SK-N-SH (cell line): ENCODE measurements around the gene VWC2L.

Source experiments
- EZH2phosphoT487 ChIP-seq: fragments of 200-600 bp; sonication (generic); IDR thresholded peaks from 2 replicates; pipeline ENCODE4 v1.6.1; 2017; ENCODE audit warnings: low read depth, mixed run types, mild to moderate bottlenecking, antibody characterized with exemption, moderate library complexity, borderline replicate concordance
- MXI1 ChIP-seq: IDR thresholded peaks from 2 replicates; pipeline ENCODE4 v1.6.1; 2012; ENCODE audit warnings: mild to moderate bottlenecking, low read depth, low read length, improper control_type of control experiment
- NRF1 ChIP-seq: IDR thresholded peaks from 2 replicates; pipeline ENCODE4 v1.6.1; 2012; ENCODE audit warnings: low read depth, mild to moderate bottlenecking, low read length
- RFX5 ChIP-seq: IDR thresholded peaks from 2 replicates; pipeline ENCODE4 v1.6.1; 2012; ENCODE audit warnings: mild to moderate bottlenecking, improper control_type of control experiment, low read length
- YY1 ChIP-seq: IDR thresholded peaks from 2 replicates; pipeline ENCODE4 v1.4.0; 2012; ENCODE audit warnings: low read depth, mild to moderate bottlenecking
- TF ChIP-seq, protein P1 (sequence below): fragments of 200-600 bp; sonication (generic); IDR thresholded peaks from 2 replicates; pipeline ENCODE4 v1.6.1; 2017; ENCODE audit warnings: antibody characterized with exemption, mild to moderate bottlenecking, moderate library complexity
- TF ChIP-seq, protein P2 (sequence below): fragments of 150-350 bp; IDR thresholded peaks from 2 replicates; pipeline ENCODE4 v1.6.1; 2017; ENCODE audit warnings: antibody characterized with exemption, low read length, low read depth, borderline replicate concordance
- TF ChIP-seq, protein P3 (sequence below): IDR thresholded peaks from 2 replicates; pipeline ENCODE4 v1.6.1; 2012; ENCODE audit warnings: mild to moderate bottlenecking, low read depth, low read length, moderate library complexity
- TF ChIP-seq, protein P4 (sequence below): IDR thresholded peaks from 2 replicates; pipeline ENCODE4; 2012

DNA sequence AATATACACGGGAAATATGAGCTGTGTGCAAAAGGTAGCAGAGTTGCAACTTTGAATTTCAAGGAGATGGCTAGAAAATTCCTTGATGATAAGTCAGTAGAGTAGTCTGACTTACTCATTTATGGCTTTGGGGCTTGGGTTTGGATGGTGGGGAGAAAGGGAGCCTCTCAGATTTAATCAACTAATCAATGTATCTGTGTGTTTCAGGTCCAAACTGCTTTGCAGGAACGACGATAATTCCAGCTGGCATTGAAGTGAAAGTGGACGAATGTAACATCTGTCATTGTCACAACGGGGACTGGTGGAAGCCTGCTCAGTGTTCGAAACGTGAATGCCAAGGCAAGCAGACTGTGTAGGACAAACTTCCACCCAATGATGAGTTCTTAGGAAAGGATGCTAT is 164.6 kb downstream of the VWC2L start:
- no peak for TF ChIP-seq RFX5
- TF ChIP-seq, protein P1, sequence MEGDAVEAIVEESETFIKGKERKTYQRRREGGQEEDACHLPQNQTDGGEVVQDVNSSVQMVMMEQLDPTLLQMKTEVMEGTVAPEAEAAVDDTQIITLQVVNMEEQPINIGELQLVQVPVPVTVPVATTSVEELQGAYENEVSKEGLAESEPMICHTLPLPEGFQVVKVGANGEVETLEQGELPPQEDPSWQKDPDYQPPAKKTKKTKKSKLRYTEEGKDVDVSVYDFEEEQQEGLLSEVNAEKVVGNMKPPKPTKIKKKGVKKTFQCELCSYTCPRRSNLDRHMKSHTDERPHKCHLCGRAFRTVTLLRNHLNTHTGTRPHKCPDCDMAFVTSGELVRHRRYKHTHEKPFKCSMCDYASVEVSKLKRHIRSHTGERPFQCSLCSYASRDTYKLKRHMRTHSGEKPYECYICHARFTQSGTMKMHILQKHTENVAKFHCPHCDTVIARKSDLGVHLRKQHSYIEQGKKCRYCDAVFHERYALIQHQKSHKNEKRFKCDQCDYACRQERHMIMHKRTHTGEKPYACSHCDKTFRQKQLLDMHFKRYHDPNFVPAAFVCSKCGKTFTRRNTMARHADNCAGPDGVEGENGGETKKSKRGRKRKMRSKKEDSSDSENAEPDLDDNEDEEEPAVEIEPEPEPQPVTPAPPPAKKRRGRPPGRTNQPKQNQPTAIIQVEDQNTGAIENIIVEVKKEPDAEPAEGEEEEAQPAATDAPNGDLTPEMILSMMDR = no peak
- no peak for TF ChIP-seq MXI1
- TF ChIP-seq NRF1 = no peak
- TF ChIP-seq, protein P2, sequence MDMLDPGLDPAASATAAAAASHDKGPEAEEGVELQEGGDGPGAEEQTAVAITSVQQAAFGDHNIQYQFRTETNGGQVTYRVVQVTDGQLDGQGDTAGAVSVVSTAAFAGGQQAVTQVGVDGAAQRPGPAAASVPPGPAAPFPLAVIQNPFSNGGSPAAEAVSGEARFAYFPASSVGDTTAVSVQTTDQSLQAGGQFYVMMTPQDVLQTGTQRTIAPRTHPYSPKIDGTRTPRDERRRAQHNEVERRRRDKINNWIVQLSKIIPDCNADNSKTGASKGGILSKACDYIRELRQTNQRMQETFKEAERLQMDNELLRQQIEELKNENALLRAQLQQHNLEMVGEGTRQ = no peak
- TF ChIP-seq YY1 = no peak
- TF ChIP-seq, protein P3, sequence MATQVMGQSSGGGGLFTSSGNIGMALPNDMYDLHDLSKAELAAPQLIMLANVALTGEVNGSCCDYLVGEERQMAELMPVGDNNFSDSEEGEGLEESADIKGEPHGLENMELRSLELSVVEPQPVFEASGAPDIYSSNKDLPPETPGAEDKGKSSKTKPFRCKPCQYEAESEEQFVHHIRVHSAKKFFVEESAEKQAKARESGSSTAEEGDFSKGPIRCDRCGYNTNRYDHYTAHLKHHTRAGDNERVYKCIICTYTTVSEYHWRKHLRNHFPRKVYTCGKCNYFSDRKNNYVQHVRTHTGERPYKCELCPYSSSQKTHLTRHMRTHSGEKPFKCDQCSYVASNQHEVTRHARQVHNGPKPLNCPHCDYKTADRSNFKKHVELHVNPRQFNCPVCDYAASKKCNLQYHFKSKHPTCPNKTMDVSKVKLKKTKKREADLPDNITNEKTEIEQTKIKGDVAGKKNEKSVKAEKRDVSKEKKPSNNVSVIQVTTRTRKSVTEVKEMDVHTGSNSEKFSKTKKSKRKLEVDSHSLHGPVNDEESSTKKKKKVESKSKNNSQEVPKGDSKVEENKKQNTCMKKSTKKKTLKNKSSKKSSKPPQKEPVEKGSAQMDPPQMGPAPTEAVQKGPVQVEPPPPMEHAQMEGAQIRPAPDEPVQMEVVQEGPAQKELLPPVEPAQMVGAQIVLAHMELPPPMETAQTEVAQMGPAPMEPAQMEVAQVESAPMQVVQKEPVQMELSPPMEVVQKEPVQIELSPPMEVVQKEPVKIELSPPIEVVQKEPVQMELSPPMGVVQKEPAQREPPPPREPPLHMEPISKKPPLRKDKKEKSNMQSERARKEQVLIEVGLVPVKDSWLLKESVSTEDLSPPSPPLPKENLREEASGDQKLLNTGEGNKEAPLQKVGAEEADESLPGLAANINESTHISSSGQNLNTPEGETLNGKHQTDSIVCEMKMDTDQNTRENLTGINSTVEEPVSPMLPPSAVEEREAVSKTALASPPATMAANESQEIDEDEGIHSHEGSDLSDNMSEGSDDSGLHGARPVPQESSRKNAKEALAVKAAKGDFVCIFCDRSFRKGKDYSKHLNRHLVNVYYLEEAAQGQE = no peak
- TF ChIP-seq, protein P4, sequence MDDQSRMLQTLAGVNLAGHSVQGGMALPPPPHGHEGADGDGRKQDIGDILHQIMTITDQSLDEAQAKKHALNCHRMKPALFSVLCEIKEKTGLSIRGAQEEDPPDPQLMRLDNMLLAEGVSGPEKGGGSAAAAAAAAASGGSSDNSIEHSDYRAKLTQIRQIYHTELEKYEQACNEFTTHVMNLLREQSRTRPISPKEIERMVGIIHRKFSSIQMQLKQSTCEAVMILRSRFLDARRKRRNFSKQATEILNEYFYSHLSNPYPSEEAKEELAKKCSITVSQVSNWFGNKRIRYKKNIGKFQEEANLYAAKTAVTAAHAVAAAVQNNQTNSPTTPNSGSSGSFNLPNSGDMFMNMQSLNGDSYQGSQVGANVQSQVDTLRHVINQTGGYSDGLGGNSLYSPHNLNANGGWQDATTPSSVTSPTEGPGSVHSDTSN = no peak
- TF ChIP-seq EZH2phosphoT487 = no peak
